Skeletal muscle tissue (tissue), 4 donors: ENCODE data around the gene OLFML2A. TPM values are rescaled to one million over a fixed set of nuclear protein-coding genes. Genes with fewer than 3 reads are reported as not detected.
"Not testable (repeated sequence)": the region's sequence is repeated elsewhere in the genome, so short reads cannot be mapped to it uniquely, and the experiment has no call there.

Experiments
- H3K27ac ChIP-seq: one replicate; pipeline ENCODE4 v1.7.0; 2013; ENCODE audit warnings: mild to moderate bottlenecking, low read depth, low read length, inconsistent platforms
- H3K27me3 ChIP-seq, 3 donors: one replicate each; pipeline ENCODE4 v1.7.0; 2013; ENCODE audit warnings: low read length in 3 of 3; ENCODE audit not compliant: control insufficient read depth in 3 of 3, insufficient read depth in 3 of 3
- H3K36me3 ChIP-seq, 3 donors: one replicate each; pipeline ENCODE4 v1.7.0; 2013; ENCODE audit warnings: low read length in 3 of 3; ENCODE audit not compliant: control insufficient read depth in 3 of 3, insufficient read depth in 3 of 3
- H3K4me1 ChIP-seq, 3 donors: one replicate each; pipeline ENCODE4 v1.7.0; 2013; ENCODE audit warnings: low read length in 3 of 3, mild to moderate bottlenecking in 3 of 3; ENCODE audit not compliant: control insufficient read depth in 3 of 3, insufficient read depth in 3 of 3
- H3K4me3 ChIP-seq, 3 donors: one replicate each; pipeline ENCODE4 v1.7.0; 2013; ENCODE audit warnings: low read length in 3 of 3
- H3K9ac ChIP-seq, 3 donors: one replicate each; pipeline ENCODE4 v1.7.0; 2013; ENCODE audit warnings: low read length in 3 of 3, mild to moderate bottlenecking in 3 of 3, moderate library complexity in 2 of 3, low read depth in 1 of 3
- H3K9me3 ChIP-seq, 3 donors: one replicate each; pipeline ENCODE4 v1.7.0; 2013; ENCODE audit warnings: low read length in 3 of 3; ENCODE audit not compliant: control insufficient read depth in 3 of 3
- total RNA-seq: library from RNA; depleted of rRNA; stranded (reverse); fragments of >200 nt; gene quantifications from one replicate; pipeline ENCODE4 v1.2.3, GENCODE V29; 2014
- donor health status: Osteomylitis.

The OLFML2A gene
- total RNA-seq, 1 donor from 2014 or later: 65.8 TPM

DNA sequence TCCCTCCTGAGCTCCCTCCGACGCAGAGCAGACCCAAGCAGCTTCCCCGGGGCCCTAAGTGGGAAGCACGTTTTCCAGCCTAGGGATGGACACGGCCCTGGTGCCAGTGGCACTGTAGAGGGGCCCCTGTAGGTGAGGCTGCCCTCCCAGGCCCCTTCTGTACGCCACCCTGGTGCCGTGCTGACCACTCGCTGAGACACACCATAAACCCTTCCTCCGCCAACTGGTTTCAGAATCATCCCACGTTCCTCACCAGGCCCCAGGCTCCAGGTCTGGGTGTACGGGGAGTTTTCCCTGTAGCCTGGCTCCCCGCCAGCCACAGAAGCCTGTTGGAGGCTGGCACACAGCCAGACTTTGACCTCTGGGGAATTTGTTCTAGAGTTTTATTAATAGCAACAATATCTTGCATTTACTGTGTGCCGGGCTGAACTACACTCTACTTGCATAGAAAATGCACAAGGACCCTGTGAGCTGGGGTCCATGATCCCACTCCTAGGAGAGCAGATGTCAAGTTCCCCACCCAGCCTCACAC, 58.2 kb downstream of the OLFML2A start:
- Histone ChIP-seq H3K27ac (peak overlapping the region; percentile 61), H3K9me3 (no peaks in the 10 kb centered on the region), H3K27me3 (no peaks in the 10 kb centered on the region), H3K4me1 (peaks cover 30 to 45% (median 43%) of the 10 kb centered on the region in 3 donors), H3K36me3 (no peaks in the 10 kb centered on the region), H3K4me3 (peak overlapping the region; percentile 33 to 65 (median 48)), H3K9ac (peak overlapping the region; percentile 47 to 86 (median 51))

DNA sequence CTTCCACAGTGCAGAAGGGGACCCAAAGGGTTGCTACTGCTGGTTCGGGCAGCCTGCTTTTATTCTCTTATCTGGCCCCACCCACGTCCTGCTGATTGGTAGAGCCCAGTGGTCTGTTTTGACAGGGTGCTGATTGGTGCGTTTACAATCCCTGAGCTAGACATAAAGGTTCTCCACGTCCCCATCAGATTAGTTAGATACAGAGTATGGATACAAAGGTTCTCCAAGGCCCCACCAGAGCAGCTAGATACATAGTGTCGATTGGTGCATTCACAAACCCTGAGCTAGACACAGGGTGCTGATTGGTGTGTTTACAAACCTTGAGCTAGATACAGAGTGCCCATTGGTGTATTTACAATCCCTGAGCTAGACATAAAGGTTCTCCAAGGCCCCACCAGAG, 61.2 kb downstream of the OLFML2A start:
- not testable (repeated sequence) for H3K4me3 ChIP-seq, H3K27me3 ChIP-seq, H3K27ac ChIP-seq, H3K9ac ChIP-seq, H3K9me3 ChIP-seq, H3K36me3 ChIP-seq
- peaks cover 24 to 36% (median 35%) of the 10 kb centered on the region in 3 donors for H3K4me1 ChIP-seq

DNA sequence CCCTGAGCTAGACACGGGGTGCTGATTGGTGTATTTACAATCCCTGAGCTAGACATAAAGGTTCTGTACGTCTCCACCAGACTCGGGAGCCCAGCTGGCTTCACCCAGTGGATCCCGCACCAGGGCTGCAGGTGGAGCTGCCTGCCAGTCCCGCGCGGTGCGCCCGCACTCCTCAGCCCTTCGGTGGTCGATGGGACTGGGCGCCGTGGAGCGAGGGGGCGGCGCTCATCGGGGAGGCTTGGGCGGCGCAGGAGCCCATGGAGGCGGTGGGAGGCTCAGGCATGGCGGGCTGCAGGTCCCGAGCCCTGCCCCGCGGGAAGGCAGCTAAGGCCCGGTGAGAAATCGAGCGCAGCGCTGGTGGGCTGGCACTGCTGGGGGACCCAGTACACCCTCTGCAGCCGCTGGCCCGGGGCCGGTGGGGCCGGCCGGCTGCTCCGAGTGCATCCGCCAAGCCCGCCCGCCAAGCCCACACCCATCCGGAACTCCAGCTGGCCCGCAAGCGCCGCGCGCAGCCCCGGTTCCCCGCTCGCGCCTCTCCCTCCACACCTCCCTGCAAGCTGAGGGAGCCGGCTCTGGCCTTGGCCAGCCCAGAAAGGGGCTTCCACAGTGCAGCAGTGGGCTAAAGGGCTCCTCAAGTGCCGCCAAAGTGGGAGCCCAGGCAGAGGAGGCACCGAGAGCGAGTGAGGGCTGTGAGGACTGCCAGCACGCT, 61.8 kb downstream of the OLFML2A start:
- not testable (repeated sequence) for H3K4me3 ChIP-seq, H3K27ac ChIP-seq, H3K36me3 ChIP-seq, H3K27me3 ChIP-seq, H3K9ac ChIP-seq, H3K9me3 ChIP-seq
- peaks cover 24 to 36% (median 35%) of the 10 kb centered on the region in 3 donors for H3K4me1 ChIP-seq

DNA sequence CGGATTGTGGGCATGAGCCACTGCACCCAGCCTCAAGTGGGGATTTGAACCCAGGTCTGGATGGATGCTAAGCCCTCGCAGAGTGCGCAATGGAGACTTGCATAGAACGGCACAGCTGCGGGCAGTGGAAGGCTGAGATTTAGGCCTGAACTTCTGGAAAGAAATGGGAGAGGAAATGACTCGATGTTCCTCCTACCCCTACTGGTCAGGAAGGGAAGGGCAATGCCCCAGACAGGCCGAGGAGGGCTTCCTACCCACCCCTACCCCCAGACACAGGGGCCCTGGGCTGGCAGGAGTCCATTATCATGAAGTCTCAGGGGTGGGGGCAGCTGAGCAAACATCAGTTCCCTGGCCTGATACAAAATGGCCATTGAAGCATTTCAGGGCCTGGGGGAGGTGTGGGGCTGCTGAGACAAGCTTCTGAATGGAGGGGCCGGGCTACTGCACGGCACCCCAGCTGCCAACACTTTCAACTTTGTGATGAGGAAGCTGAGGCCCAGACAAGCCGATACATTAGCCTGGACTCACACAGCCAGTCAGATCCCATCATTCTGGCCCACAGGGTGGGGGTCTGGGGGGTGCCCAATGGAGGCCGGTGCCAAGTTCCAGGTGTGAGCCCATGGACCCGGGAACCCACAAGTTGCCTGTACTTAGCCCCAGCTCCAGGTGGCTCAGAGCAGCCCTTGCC, 62.8 kb downstream of the OLFML2A start:
- H3K4me1 ChIP-seq: peaks cover 22 to 32% (median 30%) of the 10 kb centered on the region in 3 donors
- no peaks in the 10 kb centered on the region for H3K36me3 ChIP-seq
- peak overlapping the region; percentile 49 for H3K27ac ChIP-seq
- H3K9me3 ChIP-seq: no peaks in the 10 kb centered on the region
- peak overlapping the region in 1 of 3 donors; percentile 13 for H3K4me3 ChIP-seq
- H3K9ac ChIP-seq: peak overlapping the region in 1 of 3 donors; percentile 69
- H3K27me3 ChIP-seq: no peaks in the 10 kb centered on the region

DNA sequence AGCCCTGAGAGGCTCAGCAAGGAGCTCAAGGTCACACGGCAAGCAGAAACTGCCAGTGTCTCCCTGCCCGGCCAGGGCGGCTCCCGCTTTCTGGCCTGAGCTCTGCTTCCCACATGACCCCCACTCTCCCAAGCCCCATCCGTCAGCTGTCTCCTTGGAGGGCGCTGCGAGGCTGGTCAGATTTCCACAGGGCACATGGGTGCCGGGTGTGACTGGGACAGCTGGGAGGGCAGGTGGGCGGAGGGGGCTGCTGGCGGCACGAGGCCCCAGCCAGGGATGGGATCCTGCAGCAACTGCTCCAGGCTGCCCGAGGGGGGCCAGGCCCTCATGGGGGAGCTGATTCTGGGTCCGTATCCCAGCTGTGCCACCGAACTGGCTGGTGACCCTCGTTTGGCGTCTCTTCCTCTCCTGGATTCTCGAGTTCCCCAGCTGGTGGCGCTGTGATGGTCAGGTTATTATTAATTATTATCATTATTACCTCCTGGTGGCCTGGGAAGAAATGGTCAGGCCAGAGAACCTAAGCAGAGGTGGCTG, 63.4 kb downstream of the OLFML2A start:
- Histone ChIP-seq H3K27me3 (no peaks in the 10 kb centered on the region), H3K27ac (peak overlapping the region; percentile 49), H3K4me3 (peak overlapping the region in 1 of 3 donors; percentile 29), H3K36me3 (no peaks in the 10 kb centered on the region), H3K4me1 (peaks cover 16 to 26% (median 24%) of the 10 kb centered on the region in 3 donors), H3K9me3 (no peaks in the 10 kb centered on the region), H3K9ac (peak overlapping the region in 1 of 3 donors; percentile 69)

DNA sequence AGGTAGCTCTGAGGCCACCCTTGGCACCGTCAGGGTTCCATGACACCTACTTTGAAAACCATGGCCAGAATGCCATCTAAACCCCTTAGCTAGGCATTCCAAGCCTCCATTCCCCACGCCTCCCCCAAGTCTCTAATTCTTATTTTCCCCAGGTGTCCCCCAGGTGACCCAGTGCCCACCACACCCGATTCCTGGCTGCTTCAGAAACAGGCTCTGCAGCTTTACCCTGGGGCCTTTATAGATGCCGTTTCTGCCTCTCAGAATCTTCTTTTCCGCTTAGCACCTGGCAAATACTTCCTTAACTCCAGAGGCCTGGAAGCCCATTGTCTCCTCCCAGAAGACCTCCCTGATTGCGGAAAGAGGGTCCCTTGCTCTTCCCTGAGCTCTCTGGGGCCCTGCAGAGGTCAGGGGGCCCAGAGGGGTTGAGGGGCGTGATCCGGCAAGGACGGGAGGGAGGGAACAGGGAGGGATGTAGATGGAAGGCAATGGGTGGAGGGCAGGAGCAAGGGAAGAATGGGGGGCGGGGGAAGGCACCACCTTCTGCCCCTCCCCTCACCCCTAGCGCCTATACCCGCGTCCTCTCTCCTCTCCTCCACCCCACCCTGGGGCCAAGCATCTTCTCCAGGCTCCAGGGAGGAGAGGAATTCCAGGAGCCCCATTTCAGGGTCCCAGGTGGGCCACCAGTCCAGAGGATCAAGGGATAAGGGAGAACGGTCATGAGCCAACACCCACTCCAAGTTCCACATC, 64.3 kb downstream of the OLFML2A start:
- H3K4me3 ChIP-seq: no peak overlapping the region
- H3K27ac ChIP-seq: peak overlapping the region; percentile 49
- H3K9ac ChIP-seq: peak overlapping the region in 1 of 3 donors; percentile 69
- peaks cover 14 to 17% (median 17%) of the 10 kb centered on the region in 3 donors for H3K4me1 ChIP-seq
- no peaks in the 10 kb centered on the region for H3K9me3 ChIP-seq
- H3K36me3 ChIP-seq: no peaks in the 10 kb centered on the region
- H3K27me3 ChIP-seq: no peaks in the 10 kb centered on the region

DNA sequence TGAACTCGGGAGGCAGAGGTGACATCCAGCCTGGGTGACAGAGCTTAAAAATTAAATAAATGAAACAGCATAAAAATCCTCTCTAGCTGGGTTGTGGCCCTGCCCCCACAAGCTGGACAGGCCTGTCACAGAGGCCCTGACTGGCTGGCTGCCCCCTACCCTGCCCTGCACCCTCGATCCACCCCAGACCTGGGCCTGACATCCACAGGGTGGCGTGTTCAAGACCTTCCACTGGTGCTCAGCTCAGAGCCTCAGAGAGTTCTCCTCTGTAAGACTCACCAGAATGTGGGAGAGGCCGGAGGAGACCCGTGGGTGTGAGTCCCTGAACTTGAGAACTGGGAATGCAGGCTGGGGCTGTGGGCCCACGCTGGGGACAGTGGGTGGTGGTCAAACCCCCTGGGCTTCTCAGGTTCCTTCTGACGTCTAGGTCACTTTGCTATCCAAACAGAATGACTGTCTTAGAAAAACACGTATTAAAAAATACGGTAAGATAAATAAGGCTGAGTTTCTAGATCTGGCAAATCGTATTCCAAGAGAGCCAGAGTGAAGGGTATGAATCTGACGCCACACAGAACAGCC, 66.6 kb downstream of the OLFML2A start:
- H3K9me3 ChIP-seq: no peaks in the 10 kb centered on the region
- H3K36me3 ChIP-seq: no peaks in the 10 kb centered on the region
- H3K4me1 ChIP-seq: peaks cover 14 to 17% (median 15%) of the 10 kb centered on the region in 3 donors
- H3K9ac ChIP-seq: no peak overlapping the region
- H3K27me3 ChIP-seq: no peaks in the 10 kb centered on the region
- no peak overlapping the region for H3K27ac ChIP-seq
- no peak overlapping the region for H3K4me3 ChIP-seq

DNA sequence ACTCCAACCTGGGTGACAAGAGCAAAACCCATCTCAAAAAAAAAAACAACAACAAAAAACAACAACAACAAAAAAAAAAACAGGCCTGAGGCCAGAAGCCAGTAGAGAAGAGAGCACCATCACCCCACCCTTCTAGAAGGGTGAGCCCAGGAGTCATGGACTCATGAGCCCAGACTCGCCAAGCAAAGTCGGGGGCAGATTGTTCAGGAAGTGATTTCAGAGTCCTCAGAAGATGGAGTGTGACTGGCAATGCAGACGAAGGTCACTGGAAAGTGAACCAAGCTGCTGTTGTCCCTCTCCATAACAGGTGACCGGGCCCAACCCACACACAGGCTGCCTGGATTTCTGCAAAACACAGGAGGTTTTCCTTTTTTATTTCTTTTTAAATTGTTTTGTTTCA, 67.4 kb downstream of the OLFML2A start:
- H3K4me3 ChIP-seq: no peak overlapping the region
- no peak overlapping the region for H3K9ac ChIP-seq
- peaks cover 14 to 17% (median 15%) of the 10 kb centered on the region in 3 donors for H3K4me1 ChIP-seq
- no peak overlapping the region for H3K27ac ChIP-seq
- no peaks in the 10 kb centered on the region for H3K9me3 ChIP-seq
- no peaks in the 10 kb centered on the region for H3K36me3 ChIP-seq
- no peaks in the 10 kb centered on the region for H3K27me3 ChIP-seq

DNA sequence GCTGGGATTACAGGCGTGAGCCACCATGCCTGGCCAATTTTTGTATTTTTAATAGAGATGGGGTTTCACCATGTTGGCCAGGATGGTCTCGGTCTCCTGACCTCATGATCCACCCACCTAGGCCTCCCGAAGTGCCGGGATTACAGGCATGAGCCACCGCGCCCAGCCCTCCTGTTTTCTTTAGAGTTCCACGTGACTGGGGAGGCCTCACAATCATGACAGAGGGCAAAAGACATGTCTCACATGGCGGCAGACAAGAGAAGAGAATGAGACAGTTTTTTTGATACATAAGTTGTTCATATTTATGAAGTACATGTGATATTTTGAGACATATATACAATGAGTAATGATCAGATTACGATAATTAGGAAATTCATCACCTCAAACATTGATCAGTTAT, 69.5 kb downstream of the OLFML2A start:
- H3K4me1 ChIP-seq: peaks cover under 1 to 11% (median under 1%) of the 10 kb centered on the region in 3 donors
- H3K27ac ChIP-seq, H3K36me3 ChIP-seq, H3K27me3 ChIP-seq, H3K4me3 ChIP-seq, H3K9me3 ChIP-seq, H3K9ac ChIP-seq: not testable (repeated sequence)
